Measurements from ENCODE around the gene GFER.

DNA sequence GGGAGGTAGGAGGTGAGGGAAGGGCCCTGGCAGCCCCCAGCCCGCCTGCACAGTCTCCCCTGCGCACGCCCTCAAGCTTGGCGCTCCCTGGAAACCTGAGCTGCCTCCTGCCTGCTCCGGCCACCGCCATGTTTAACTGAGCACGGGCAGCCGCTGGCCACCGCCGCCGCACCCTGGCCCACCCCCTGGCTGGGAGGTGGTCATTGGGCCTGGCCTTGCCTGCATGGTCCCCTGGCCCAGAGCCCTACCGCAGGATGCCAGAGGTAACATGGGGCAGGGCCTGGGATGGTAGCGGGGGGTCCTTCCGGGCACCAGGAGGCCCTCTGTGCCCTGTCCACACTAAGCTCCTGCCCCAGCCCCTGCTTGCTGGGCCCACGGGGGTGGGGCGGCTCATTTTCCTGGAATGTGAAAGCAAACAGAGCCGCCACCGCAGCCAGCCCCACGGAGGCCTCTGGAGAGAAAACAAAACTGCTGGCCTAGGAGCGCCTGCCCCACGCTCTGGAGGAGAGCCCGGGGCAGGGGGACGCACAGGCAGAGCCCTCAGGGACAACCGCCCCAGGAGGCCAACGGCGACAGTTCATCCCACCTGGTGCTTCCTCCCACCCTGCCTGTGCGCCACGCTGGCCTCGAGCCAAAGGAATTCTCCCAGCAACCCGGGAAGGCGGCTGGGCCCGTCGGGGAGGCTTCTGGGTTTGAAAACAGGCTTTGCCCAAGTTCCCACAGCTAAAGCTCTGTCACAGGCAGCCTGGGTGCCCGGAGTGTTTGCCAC lies 51.6 kb downstream of the GFER start:
- TF ChIP-seq TBP (optimal IDR thresholded peaks at IDR 0.05; ENCODE audit: low read depth, low read length) (no peak), POLR3G (IDR thresholded peaks at IDR 0.05; ENCODE audit: extremely low read depth, insufficient read length, insufficient replicate concordance) (no peak), POLR2AphosphoS5 (IDR thresholded peaks at IDR 0.05; ENCODE audit: control insufficient read depth, insufficient read depth, low read depth, low read length) (no peak), ZNF324 (CRISPR knock-in tag; IDR thresholded peaks at IDR 0.05) (no peak), CBX2 (IDR thresholded peaks at IDR 0.05; ENCODE audit: insufficient read depth, low read length, poor library complexity, severe bottlenecking) (no peak), E2F3 (CRISPR knock-in tag; IDR thresholded peaks at IDR 0.05) (no peak), NR2F6 (CRISPR knock-in tag; IDR thresholded peaks at IDR 0.05) (no peak)
- TF ChIP-seq, protein P1, sequence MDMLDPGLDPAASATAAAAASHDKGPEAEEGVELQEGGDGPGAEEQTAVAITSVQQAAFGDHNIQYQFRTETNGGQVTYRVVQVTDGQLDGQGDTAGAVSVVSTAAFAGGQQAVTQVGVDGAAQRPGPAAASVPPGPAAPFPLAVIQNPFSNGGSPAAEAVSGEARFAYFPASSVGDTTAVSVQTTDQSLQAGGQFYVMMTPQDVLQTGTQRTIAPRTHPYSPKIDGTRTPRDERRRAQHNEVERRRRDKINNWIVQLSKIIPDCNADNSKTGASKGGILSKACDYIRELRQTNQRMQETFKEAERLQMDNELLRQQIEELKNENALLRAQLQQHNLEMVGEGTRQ (CRISPR knock-in tag; IDR thresholded peaks at IDR 0.05): no peak
